GM23338 (cell line): ENCODE results near the gene ARHGEF9. TPM values are rescaled to one million over a fixed set of nuclear protein-coding genes. Genes with fewer than 3 reads are reported as not detected.

Experiments
- ATAC-seq: fragments of 200-7000 bp; cut with Tn5 transposase; 3 replicates; pipeline ENCODE4 v1.9.1; 2020
- DNase-seq: peaks from one replicate; pipeline ENCODE4 v3.0.0-alpha.2; 2015; ENCODE audit warnings: low spot score
- H2AFZ ChIP-seq: fragments of 200-600 bp; sonication (generic); 2 replicates; pipeline ENCODE4 v1.8.0; 2016; ENCODE audit warnings: antibody characterized with exemption, mild to moderate bottlenecking, moderate library complexity
- H3F3A ChIP-seq: fragments of 200-600 bp; sonication (generic); replicated peaks from 2 replicates; pipeline ENCODE4 v1.8.0; 2017; ENCODE audit warnings: antibody characterized with exemption, mixed run types, low read depth
- H3K27ac ChIP-seq: fragments of 200-600 bp; sonication (generic); 2 replicates; pipeline ENCODE4 v1.6.1; 2016; ENCODE audit warnings: low read depth
- H3K27me3 ChIP-seq: fragments of 200-600 bp; sonication (generic); 2 replicates; pipeline ENCODE4 v1.8.0; 2016; ENCODE audit warnings: mild to moderate bottlenecking, mixed run types, moderate library complexity; ENCODE audit not compliant: insufficient read depth
- H3K36me3 ChIP-seq: fragments of 200-600 bp; sonication (generic); 2 replicates; pipeline ENCODE4 v1.8.0; 2016; ENCODE audit warnings: mild to moderate bottlenecking; ENCODE audit not compliant: insufficient read depth
- H3K4me1 ChIP-seq: fragments of 200-600 bp; sonication (generic); 2 replicates; pipeline ENCODE4 v1.8.0; 2016; ENCODE audit warnings: mild to moderate bottlenecking, moderate library complexity; ENCODE audit not compliant: insufficient read depth
- H3K4me2 ChIP-seq: fragments of 200-600 bp; sonication (generic); 2 replicates; pipeline ENCODE4 v1.7.1; 2017; ENCODE audit warnings: mixed run types
- H3K4me3 ChIP-seq: fragments of 200-600 bp; sonication (generic); 2 replicates; pipeline ENCODE4 v1.6.1; 2016; ENCODE audit warnings: mixed run types
- H3K79me2 ChIP-seq: fragments of 200-600 bp; sonication (generic); replicated peaks from 2 replicates; pipeline ENCODE4 v1.8.0; 2017; ENCODE audit warnings: mild to moderate bottlenecking; ENCODE audit not compliant: insufficient read depth
- H3K9me2 ChIP-seq: fragments of 200-600 bp; sonication (generic); 2 replicates; pipeline ENCODE4 v1.8.0; 2017; ENCODE audit not compliant: insufficient read depth
- H4K20me1 ChIP-seq: fragments of 200-600 bp; sonication (generic); replicated peaks from 2 replicates; pipeline ENCODE4 v1.8.0; 2017; ENCODE audit warnings: mild to moderate bottlenecking; ENCODE audit not compliant: insufficient read depth
- H3K27ac Mint-ChIP-seq: 2 replicates; pipeline ENCODE4 v1.8.0; 2020; ENCODE audit warnings: inconsistent platforms, mild to moderate bottlenecking, moderate library complexity, mixed read lengths
- H3K27me3 Mint-ChIP-seq: 3 replicates; pipeline ENCODE4 v1.8.0; 2022; ENCODE audit warnings: low read depth, mild to moderate bottlenecking, moderate library complexity, mixed read lengths, inconsistent platforms; ENCODE audit not compliant: insufficient read depth, poor library complexity
- H3K36me3 Mint-ChIP-seq: 3 replicates; pipeline ENCODE4 v1.8.0; 2021; ENCODE audit warnings: low read depth, mild to moderate bottlenecking, inconsistent platforms, moderate library complexity, mixed read lengths
- H3K4me1 Mint-ChIP-seq: 3 replicates; pipeline ENCODE4 v1.8.0; 2020; ENCODE audit warnings: mild to moderate bottlenecking, inconsistent platforms, mixed read lengths
- H3K4me3 Mint-ChIP-seq: 3 replicates; pipeline ENCODE4 v1.8.0; 2021; ENCODE audit warnings: moderate library complexity, mild to moderate bottlenecking, inconsistent platforms, mixed read lengths
- H3K9me3 Mint-ChIP-seq: 3 replicates; pipeline ENCODE4 v1.8.0; 2020; ENCODE audit warnings: moderate library complexity, mild to moderate bottlenecking, inconsistent platforms, mixed read lengths
- CREB1 ChIP-seq: fragments of 250-450 bp; sonication (Bioruptor Pico); IDR thresholded peaks from 2 replicates; pipeline ENCODE4 v1.5.0; 2020; ENCODE audit warnings: low read depth, mild to moderate bottlenecking, moderate library complexity
- EZH2 ChIP-seq: fragments of 200-600 bp; sonication (generic); IDR thresholded peaks from one replicate; pipeline ENCODE4 v1.8.0; 2017; ENCODE audit warnings: antibody characterized with exemption, mild to moderate bottlenecking, low read depth; ENCODE audit not compliant: unreplicated experiment
- EZH2phosphoT487 ChIP-seq: fragments of 200-600 bp; sonication (generic); IDR thresholded peaks from one replicate; pipeline ENCODE4 v1.8.1; 2018; ENCODE audit warnings: antibody characterized with exemption; ENCODE audit not compliant: unreplicated experiment
- JUNB ChIP-seq: IDR thresholded peaks from one replicate; pipeline ENCODE4 v1.6.1; 2016; ENCODE audit warnings: antibody characterized with exemption; ENCODE audit not compliant: unreplicated experiment
- NANOG ChIP-seq: IDR thresholded peaks from 2 replicates; pipeline ENCODE4 v1.6.1; 2016; ENCODE audit warnings: antibody characterized with exemption, borderline replicate concordance
- POLR2AphosphoS5 ChIP-seq: IDR thresholded peaks from 2 replicates; pipeline ENCODE4 v1.6.1; 2016; ENCODE audit warnings: antibody characterized with exemption, low read depth
- STAT1 ChIP-seq: IDR thresholded peaks from one replicate; pipeline ENCODE4 v1.6.1; 2016; ENCODE audit warnings: antibody characterized with exemption; ENCODE audit not compliant: unreplicated experiment
- ZNF114 ChIP-seq: fragments of 250-450 bp; sonication (Bioruptor Pico); IDR thresholded peaks from 2 replicates; pipeline ENCODE4 v1.5.0; 2020; ENCODE audit warnings: mild to moderate bottlenecking, moderate library complexity
- ZNF331 ChIP-seq: fragments of 250-450 bp; sonication (Bioruptor Pico); IDR thresholded peaks from 2 replicates; pipeline ENCODE4 v1.5.0; 2020; ENCODE audit warnings: low read depth, mild to moderate bottlenecking, moderate library complexity
- ZNF462 ChIP-seq: fragments of 250-450 bp; sonication (Bioruptor Pico); IDR thresholded peaks from 2 replicates; pipeline ENCODE4 v1.5.0; 2020; ENCODE audit warnings: mild to moderate bottlenecking, moderate library complexity
- polyA plus RNA-seq: library from polyadenylated mRNA; unstranded; fragments of >200 nt; fragmentation: Nextera tagmentation; extraction: Ambion mirVana; gene quantifications from 2 replicates; pipeline ENCODE4 v1.2.1, GENCODE V29; 2016
- total RNA-seq: library from RNA; depleted of rRNA; stranded (reverse); fragments of >200 nt; shearing (Covaris generic); gene quantifications from 2 replicates; pipeline ENCODE4 v1.2.3, GENCODE V29; 2014
- TF ChIP-seq, protein P1 (sequence below): IDR thresholded peaks from one replicate; pipeline ENCODE4 v1.6.1; 2018; ENCODE audit warnings: antibody characterized with exemption; ENCODE audit not compliant: unreplicated experiment
- TF ChIP-seq, protein P2 (sequence below), 2 experiments: fragments of 200-600 bp in 1 of 2; sonication (generic) in 1 of 2; conservative IDR thresholded peaks; 2 replicates each; pipeline versions ENCODE4 v1.5.1 to v1.6.1; 2016 to 2017; ENCODE audit warnings: antibody characterized with exemption in 2 of 2, low read depth in 2 of 2, mild to moderate bottlenecking in 2 of 2, moderate library complexity in 1 of 2

ARHGEF9 gene
- total and polyA plus RNA-seq, 2 experiments from 2014 or later: 23.1 to 35.9 TPM

- H3K4me3 ChIP-seq: no peak overlapping the region
- Mint-ChIP-seq H3K9me3 (no peaks in the 10 kb centered on the region), H3K27me3 (peaks cover 2% of the 10 kb centered on the region), H3K4me1 (peaks cover 9% of the 10 kb centered on the region), H3K36me3 (peaks cover 19% of the 10 kb centered on the region), H3K27ac (no peak overlapping the region), H3K4me3 (no peak overlapping the region)
- no peaks in the 10 kb centered on the region for H3K4me1 ChIP-seq
- H3K27ac ChIP-seq: no peak overlapping the region
- H3K9me2 ChIP-seq: no peaks in the 10 kb centered on the region
- H3K27me3 ChIP-seq: no peaks in the 10 kb centered on the region
- H3K36me3 ChIP-seq: no peaks in the 10 kb centered on the region
- no peak for DNase-seq
- no peaks in the 10 kb centered on the region for H4K20me1 ChIP-seq
- no peaks in the 10 kb centered on the region for H3F3A ChIP-seq
- TF ChIP-seq, protein P1, sequence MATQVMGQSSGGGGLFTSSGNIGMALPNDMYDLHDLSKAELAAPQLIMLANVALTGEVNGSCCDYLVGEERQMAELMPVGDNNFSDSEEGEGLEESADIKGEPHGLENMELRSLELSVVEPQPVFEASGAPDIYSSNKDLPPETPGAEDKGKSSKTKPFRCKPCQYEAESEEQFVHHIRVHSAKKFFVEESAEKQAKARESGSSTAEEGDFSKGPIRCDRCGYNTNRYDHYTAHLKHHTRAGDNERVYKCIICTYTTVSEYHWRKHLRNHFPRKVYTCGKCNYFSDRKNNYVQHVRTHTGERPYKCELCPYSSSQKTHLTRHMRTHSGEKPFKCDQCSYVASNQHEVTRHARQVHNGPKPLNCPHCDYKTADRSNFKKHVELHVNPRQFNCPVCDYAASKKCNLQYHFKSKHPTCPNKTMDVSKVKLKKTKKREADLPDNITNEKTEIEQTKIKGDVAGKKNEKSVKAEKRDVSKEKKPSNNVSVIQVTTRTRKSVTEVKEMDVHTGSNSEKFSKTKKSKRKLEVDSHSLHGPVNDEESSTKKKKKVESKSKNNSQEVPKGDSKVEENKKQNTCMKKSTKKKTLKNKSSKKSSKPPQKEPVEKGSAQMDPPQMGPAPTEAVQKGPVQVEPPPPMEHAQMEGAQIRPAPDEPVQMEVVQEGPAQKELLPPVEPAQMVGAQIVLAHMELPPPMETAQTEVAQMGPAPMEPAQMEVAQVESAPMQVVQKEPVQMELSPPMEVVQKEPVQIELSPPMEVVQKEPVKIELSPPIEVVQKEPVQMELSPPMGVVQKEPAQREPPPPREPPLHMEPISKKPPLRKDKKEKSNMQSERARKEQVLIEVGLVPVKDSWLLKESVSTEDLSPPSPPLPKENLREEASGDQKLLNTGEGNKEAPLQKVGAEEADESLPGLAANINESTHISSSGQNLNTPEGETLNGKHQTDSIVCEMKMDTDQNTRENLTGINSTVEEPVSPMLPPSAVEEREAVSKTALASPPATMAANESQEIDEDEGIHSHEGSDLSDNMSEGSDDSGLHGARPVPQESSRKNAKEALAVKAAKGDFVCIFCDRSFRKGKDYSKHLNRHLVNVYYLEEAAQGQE: no peak
- TF ChIP-seq JUNB (no peak), EZH2 (no peak), ZNF114 (CRISPR knock-in tag) (no peak), NANOG (no peak), STAT1 (no peak), ZNF331 (no peak), ZNF462 (CRISPR knock-in tag) (no peak), EZH2phosphoT487 (no peak), CREB1 (no peak), POLR2AphosphoS5 (no peak)
- TF ChIP-seq, protein P2, sequence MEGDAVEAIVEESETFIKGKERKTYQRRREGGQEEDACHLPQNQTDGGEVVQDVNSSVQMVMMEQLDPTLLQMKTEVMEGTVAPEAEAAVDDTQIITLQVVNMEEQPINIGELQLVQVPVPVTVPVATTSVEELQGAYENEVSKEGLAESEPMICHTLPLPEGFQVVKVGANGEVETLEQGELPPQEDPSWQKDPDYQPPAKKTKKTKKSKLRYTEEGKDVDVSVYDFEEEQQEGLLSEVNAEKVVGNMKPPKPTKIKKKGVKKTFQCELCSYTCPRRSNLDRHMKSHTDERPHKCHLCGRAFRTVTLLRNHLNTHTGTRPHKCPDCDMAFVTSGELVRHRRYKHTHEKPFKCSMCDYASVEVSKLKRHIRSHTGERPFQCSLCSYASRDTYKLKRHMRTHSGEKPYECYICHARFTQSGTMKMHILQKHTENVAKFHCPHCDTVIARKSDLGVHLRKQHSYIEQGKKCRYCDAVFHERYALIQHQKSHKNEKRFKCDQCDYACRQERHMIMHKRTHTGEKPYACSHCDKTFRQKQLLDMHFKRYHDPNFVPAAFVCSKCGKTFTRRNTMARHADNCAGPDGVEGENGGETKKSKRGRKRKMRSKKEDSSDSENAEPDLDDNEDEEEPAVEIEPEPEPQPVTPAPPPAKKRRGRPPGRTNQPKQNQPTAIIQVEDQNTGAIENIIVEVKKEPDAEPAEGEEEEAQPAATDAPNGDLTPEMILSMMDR (conservative IDR thresholded peaks at IDR 0.05; ENCODE audit: low read depth in 2 of 2): no peak
- H2AFZ ChIP-seq: no peak overlapping the region
- peaks cover 27% of the 10 kb centered on the region for H3K79me2 ChIP-seq
- no peak for ATAC-seq
- H3K4me2 ChIP-seq: no peak overlapping the region
Observed at GRCh38 chrX:63708801-63709200, 76.2 kb downstream of the ARHGEF9 start.
